SK-N-SH (cell line): Measurements from ENCODE around the gene ZNF827. TPM values are rescaled to one million over a fixed set of nuclear protein-coding genes. Genes with fewer than 3 reads are reported as not detected.

Experiments used
- CTCF ChIA-PET: fragments of 300-600, 350-600 bp; formaldehyde crosslinking; extraction: SDS; loops from one replicate; lab custom pipeline; 2021; lab: Yijun Ruan, JAX
- POLR2A ChIA-PET: fragments of 350-600 bp; sonication (Branson Sonifier 250); formaldehyde crosslinking; extraction: SDS; loops from one replicate; lab custom pipeline; 2020; ENCODE audit warnings: antibody characterized with exemption, inconsistent platforms; lab: Yijun Ruan, JAX
- DNase-seq: peaks from one replicate; pipeline ENCODE4 v3.0.0; 2012
- H2AFZ ChIP-seq: fragments of 200-600 bp; sonication (generic); 2 replicates; pipeline ENCODE4 v1.8.1; 2016; ENCODE audit warnings: antibody characterized with exemption, mild to moderate bottlenecking, low read depth
- H3F3A ChIP-seq: fragments of 200-600 bp; sonication (generic); replicated peaks from 2 replicates; pipeline ENCODE3; 2016; ENCODE audit warnings: antibody characterized with exemption, mild to moderate bottlenecking; ENCODE audit not compliant: insufficient read depth
- H3K27ac ChIP-seq, 2 experiments: fragments of 200-500 bp in 1 of 2; fragments of 200-600 bp in 1 of 2; sonication (Bioruptor generic) in 1 of 2; sonication (generic), shearing (Covaris generic) in 1 of 2; 2 replicates each; pipeline versions ENCODE4 v1.5.1 to v1.6.1; 2014 to 2016; ENCODE audit warnings: low read depth in 2 of 2, inconsistent platforms in 1 of 2, low read length in 1 of 2, mild to moderate bottlenecking in 1 of 2, mixed read lengths in 1 of 2
- H3K27me3 ChIP-seq: fragments of 200-600 bp; sonication (generic), shearing (Covaris generic); 2 replicates; pipeline ENCODE4 v1.6.1; 2016; ENCODE audit warnings: mixed run types; ENCODE audit not compliant: insufficient read depth
- H3K36me3 ChIP-seq, 2 experiments: fragments of 200-500 bp in 1 of 2; fragments of 200-600 bp in 1 of 2; sonication (Bioruptor generic) in 1 of 2; sonication (generic) in 1 of 2; replicated peaks in 1 of 2; 2 replicates each; pipeline versions ENCODE3 to v1.5.1; 2014 to 2016; ENCODE audit warnings: low read length in 1 of 2, mild to moderate bottlenecking in 1 of 2; ENCODE audit not compliant: insufficient read depth in 2 of 2, control insufficient read depth in 1 of 2
- H3K4me1 ChIP-seq, 2 experiments: fragments of 200-500 bp in 1 of 2; fragments of 200-600 bp in 1 of 2; sonication (Bioruptor generic) in 1 of 2; sonication (generic), shearing (Covaris generic) in 1 of 2; 2 replicates each; pipeline versions ENCODE4 v1.5.1 to v1.6.1; 2014 to 2016; ENCODE audit warnings: low read depth in 1 of 2, low read length in 1 of 2, mixed run types in 1 of 2; ENCODE audit not compliant: insufficient read depth in 2 of 2, control insufficient read depth in 1 of 2
- H3K4me2 ChIP-seq: fragments of 200-600 bp; sonication (generic), shearing (Covaris generic); 2 replicates; pipeline ENCODE4 v1.6.1; 2017; ENCODE audit warnings: mixed run types
- H3K4me3 ChIP-seq, 2 experiments: fragments of 200-500 bp in 1 of 2; fragments of 200-600 bp in 1 of 2; sonication (Bioruptor generic) in 1 of 2; sonication (generic), shearing (Covaris generic) in 1 of 2; 2 replicates each; pipeline versions ENCODE4 v1.5.1 to v1.8.1; 2014 to 2016; ENCODE audit warnings: low read depth in 2 of 2, inconsistent platforms in 1 of 2, low read length in 1 of 2, mild to moderate bottlenecking in 1 of 2, mixed read lengths in 1 of 2, moderate library complexity in 1 of 2
- H3K79me2 ChIP-seq: fragments of 200-600 bp; sonication (generic); 2 replicates; pipeline ENCODE4 v1.8.1; 2017; ENCODE audit warnings: mild to moderate bottlenecking; ENCODE audit not compliant: insufficient read depth
- H3K9ac ChIP-seq: fragments of 200-600 bp; sonication (generic); 2 replicates; pipeline ENCODE4 v1.6.1; 2017; ENCODE audit warnings: mixed run types
- H3K9me2 ChIP-seq: fragments of 200-600 bp; sonication (generic); 2 replicates; pipeline ENCODE4 v1.6.1; 2017; ENCODE audit warnings: mixed run types
- H3K9me3 ChIP-seq: fragments of 200-600 bp; sonication (generic); 2 replicates; pipeline ENCODE4 v1.6.1; 2017; ENCODE audit warnings: mixed run types, mild to moderate bottlenecking, moderate library complexity
- H4K20me1 ChIP-seq: fragments of 200-600 bp; sonication (generic); 2 replicates; pipeline ENCODE4 v1.6.1; 2017; ENCODE audit warnings: mild to moderate bottlenecking, mixed run types; ENCODE audit not compliant: insufficient read depth
- EZH2phosphoT487 ChIP-seq: fragments of 200-600 bp; sonication (generic); IDR thresholded peaks from 2 replicates; pipeline ENCODE4 v1.6.1; 2017; ENCODE audit warnings: low read depth, mixed run types, mild to moderate bottlenecking, antibody characterized with exemption, moderate library complexity, borderline replicate concordance
- FOSL2 ChIP-seq: IDR thresholded peaks from 2 replicates; pipeline ENCODE4 v1.4.0; 2012; ENCODE audit warnings: low read depth, mild to moderate bottlenecking, moderate library complexity, borderline replicate concordance
- MEF2A ChIP-seq: IDR thresholded peaks from 2 replicates; pipeline ENCODE4 v1.4.0; 2012; ENCODE audit warnings: low read depth, borderline replicate concordance
- POLR2AphosphoS5 ChIP-seq: IDR thresholded peaks from 2 replicates; pipeline ENCODE4 v1.6.1; 2012; ENCODE audit warnings: low read depth, low read length
- RCOR1 ChIP-seq: fragments of 150-350 bp; IDR thresholded peaks from 2 replicates; pipeline ENCODE4 v1.6.1; 2017; ENCODE audit warnings: antibody characterized with exemption, low read length
- REST ChIP-seq: IDR thresholded peaks from 2 replicates; pipeline ENCODE4 v1.6.1; 2012; ENCODE audit warnings: mild to moderate bottlenecking, low read depth, low read length, moderate library complexity
- RFX5 ChIP-seq: IDR thresholded peaks from 2 replicates; pipeline ENCODE4 v1.6.1; 2012; ENCODE audit warnings: mild to moderate bottlenecking, improper control_type of control experiment, low read length
- SIN3A ChIP-seq: IDR thresholded peaks from 2 replicates; pipeline ENCODE4 v1.6.1; 2012; ENCODE audit warnings: low read depth, mild to moderate bottlenecking, low read length, moderate library complexity, borderline replicate concordance
- SMC3 ChIP-seq: IDR thresholded peaks from 2 replicates; pipeline ENCODE4 v1.6.1; 2012; ENCODE audit warnings: low read depth, low read length, improper control_type of control experiment
- TEAD4 ChIP-seq: IDR thresholded peaks from 2 replicates; pipeline ENCODE4 v1.4.0; 2012; ENCODE audit warnings: mild to moderate bottlenecking, borderline replicate concordance; ENCODE audit not compliant: insufficient read depth
- USF1 ChIP-seq: IDR thresholded peaks from 2 replicates; pipeline ENCODE4 v1.4.0; 2012; ENCODE audit warnings: low read depth, borderline replicate concordance
- YY1 ChIP-seq: IDR thresholded peaks from 2 replicates; pipeline ENCODE4 v1.4.0; 2012; ENCODE audit warnings: low read depth, mild to moderate bottlenecking
- WGBS: methylation state at CpG from one replicate; pipeline ENCODE4 v1.1.6; 2017; ENCODE audit warnings: low lambda C conversion rate; 5-methylcytosine and 5-hydroxymethylcytosine counted together
- polyA plus RNA-seq, 3 experiments: library from polyadenylated mRNA; depleted of rRNA; stranded (reverse); fragments of >200 nt; gene quantifications; 2 replicates each; pipeline ENCODE4 v1.2.3, GENCODE V29; 2012
- TF ChIP-seq, protein P1 (sequence below): fragments of 150-350 bp; IDR thresholded peaks from 2 replicates; pipeline ENCODE4 v1.6.1; 2017; ENCODE audit warnings: antibody characterized with exemption, low read length, low read depth, borderline replicate concordance
- TF ChIP-seq, protein P2 (sequence below): IDR thresholded peaks from 2 replicates; pipeline ENCODE4 v1.4.0; 2012; ENCODE audit warnings: low read depth

The ZNF827 gene
- polyA plus RNA-seq, 1 of the 3 experiments (the other 2 are of a cell fraction), result 23.2 TPM

- Histone ChIP-seq H4K20me1 (no peaks in the 10 kb centered on the region), H3K9me2 (no peaks in the 10 kb centered on the region), H3K9me3 (no peaks in the 10 kb centered on the region), H3F3A (no peaks in the 10 kb centered on the region), H3K4me1 (peaks cover 0 to 12% of the 10 kb centered on the region in 2 experiments; a peak in 2 of 4 replicates), H3K4me2 (no peak overlapping the region), H3K27ac (no peak overlapping the region), H3K79me2 (no peaks in the 10 kb centered on the region), H3K36me3 (peaks cover 19 to 46% of the 10 kb centered on the region in 2 experiments), H3K27me3 (no peaks in the 10 kb centered on the region), H2AFZ (no peak overlapping the region), H3K9ac (no peak overlapping the region), H3K4me3 (no peak overlapping the region)
- POLR2A ChIA-PET, result no interaction called here
- 97% methylated on average over 11 of the region's 11 CpGs for WGBS
- no peak for DNase-seq
- TF ChIP-seq RCOR1 (no peak), EZH2phosphoT487 (no peak), MEF2A (no peak), YY1 (no peak), FOSL2 (no peak), TEAD4 (no peak), SIN3A (no peak), SMC3 (no peak), POLR2AphosphoS5 (no peak), RFX5 (no peak), REST (no peak), USF1 (no peak)
- TF ChIP-seq, protein P1, sequence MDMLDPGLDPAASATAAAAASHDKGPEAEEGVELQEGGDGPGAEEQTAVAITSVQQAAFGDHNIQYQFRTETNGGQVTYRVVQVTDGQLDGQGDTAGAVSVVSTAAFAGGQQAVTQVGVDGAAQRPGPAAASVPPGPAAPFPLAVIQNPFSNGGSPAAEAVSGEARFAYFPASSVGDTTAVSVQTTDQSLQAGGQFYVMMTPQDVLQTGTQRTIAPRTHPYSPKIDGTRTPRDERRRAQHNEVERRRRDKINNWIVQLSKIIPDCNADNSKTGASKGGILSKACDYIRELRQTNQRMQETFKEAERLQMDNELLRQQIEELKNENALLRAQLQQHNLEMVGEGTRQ, result no peak
- TF ChIP-seq, protein P2, sequence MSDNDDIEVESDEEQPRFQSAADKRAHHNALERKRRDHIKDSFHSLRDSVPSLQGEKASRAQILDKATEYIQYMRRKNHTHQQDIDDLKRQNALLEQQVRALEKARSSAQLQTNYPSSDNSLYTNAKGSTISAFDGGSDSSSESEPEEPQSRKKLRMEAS, result no peak
- CTCF ChIA-PET, result no interaction called here
Measured at GRCh38 chr4:145827885-145828284, 110.7 kb downstream of the ZNF827 start.
